Common myeloid progenitor, CD34-positive (primary cell): ENCODE data around the gene ZNF577. TPM values are rescaled to one million over a fixed set of nuclear protein-coding genes. Genes with fewer than 3 reads are reported as not detected.

Source experiments
- CTCF ChIA-PET: fragments of 350-600 bp; sonication (Branson Sonifier 250); formaldehyde crosslinking; loops from one replicate; lab custom pipeline; 2021; ENCODE audit warnings: antibody characterized with exemption; lab: Charles Lee
- POLR2A ChIA-PET: fragments of 350-600 bp; sonication (Branson Sonifier 250); formaldehyde crosslinking; loops from one replicate; lab custom pipeline; 2021; ENCODE audit warnings: antibody characterized with exemption; lab: Charles Lee
- DNase-seq, 3 donors: peaks; one replicate each; pipeline versions ENCODE4 v3.0.0 to v3.0.0-alpha.2; 2013
- H3K27ac ChIP-seq, 2 experiments: 1 replicate in 1 of 2; 2 replicates in 1 of 2; pipeline ENCODE4 v1.7.0; 2013; ENCODE audit warnings: inconsistent platforms in 2 of 2, low read length in 2 of 2, mild to moderate bottlenecking in 2 of 2, low read depth in 1 of 2, moderate library complexity in 1 of 2; ENCODE audit not compliant: severe bottlenecking in 2 of 2, insufficient read depth in 1 of 2, poor library complexity in 1 of 2
- H3K27me3 ChIP-seq, 5 experiments: replicated peaks in 2 of 5; 1 replicate in 3 of 5; 2 replicates in 2 of 5; pipeline versions ENCODE4 v1.6.1 to v1.7.0; 2013; ENCODE audit warnings: low read length in 4 of 5, mild to moderate bottlenecking in 2 of 5, moderate library complexity in 2 of 5, inconsistent platforms in 1 of 5; ENCODE audit not compliant: insufficient read depth in 5 of 5, control insufficient read depth in 4 of 5
- H3K36me3 ChIP-seq, 4 experiments: 1 replicate in 2 of 4; 2 replicates in 2 of 4; pipeline versions ENCODE4 v1.6.1 to v1.7.0; 2013; ENCODE audit warnings: low read length in 3 of 4, control low read depth in 1 of 4, mild to moderate bottlenecking in 1 of 4; ENCODE audit not compliant: control insufficient read depth in 4 of 4, insufficient read depth in 4 of 4
- H3K4me1 ChIP-seq, 4 experiments: 1 replicate in 3 of 4; 2 replicates in 1 of 4; pipeline versions ENCODE4 v1.6.1 to v1.7.1; 2013; ENCODE audit warnings: low read length in 3 of 4, mild to moderate bottlenecking in 3 of 4, control low read depth in 1 of 4, inconsistent platforms in 1 of 4, moderate library complexity in 1 of 4; ENCODE audit not compliant: control insufficient read depth in 4 of 4, insufficient read depth in 4 of 4; ENCODE audit errors: control extremely low read depth in 1 of 4
- H3K4me3 ChIP-seq, 7 experiments: 1 replicate in 4 of 7; 2 replicates in 3 of 7; pipeline versions ENCODE4 v1.5.1 to v1.7.0; 2013; ENCODE audit warnings: mild to moderate bottlenecking in 7 of 7, low read length in 6 of 7, moderate library complexity in 6 of 7, inconsistent platforms in 2 of 7, low read depth in 2 of 7, control low read depth in 1 of 7; ENCODE audit not compliant: insufficient read depth in 4 of 7, control insufficient read depth in 1 of 7; ENCODE audit errors: extremely low read depth in 1 of 7
- H3K9me3 ChIP-seq, 5 experiments: 1 replicate in 4 of 5; 2 replicates in 1 of 5; pipeline versions ENCODE4 v1.6.1 to v1.7.1; 2013; ENCODE audit warnings: low read length in 4 of 5, mild to moderate bottlenecking in 2 of 5, inconsistent platforms in 1 of 5, low read depth in 1 of 5, moderate library complexity in 1 of 5; ENCODE audit not compliant: control insufficient read depth in 4 of 5, insufficient read depth in 2 of 5; ENCODE audit errors: control extremely low read depth in 1 of 5
- WGBS: methylation state at CpG from one replicate; pipeline ENCODE4 v1.1.5; 2013; ENCODE audit not compliant: insufficient coverage; 5-methylcytosine and 5-hydroxymethylcytosine counted together
- polyA plus RNA-seq: library from polyadenylated mRNA; unstranded; fragments of 120-200 nt; gene quantifications from one replicate; pipeline ENCODE4 v1.2.1, GENCODE V29; 2013

ZNF577 gene
- polyA plus RNA-seq: 16.9 TPM

GRCh38 chr19:51887522-51888498, at the start of gene ZNF577:
Gene ZNF577 (minus strand): TSS chr19:51887951. CDS start chr19:51880382, 7,569 bp downstream.
- CTCF ChIA-PET: no interaction called here
- H3K36me3 ChIP-seq: peaks cover 24 to 59% (median 42%) of the 10 kb centered on the region in 4 experiments
- H3K27me3 ChIP-seq: no peaks in the 10 kb centered on the region
- H3K4me3 ChIP-seq: peak within 1 kb of the TSS in 6 of 7 experiments; percentile 61 to 85 (median 69)
- peaks cover 15 to 82% (median 57%) of the 10 kb centered on the region in 5 experiments for H3K9me3 ChIP-seq
- POLR2A ChIA-PET: no interaction called here
- H3K27ac ChIP-seq: peak within 1 kb of the TSS in 1 of 2 experiments; percentile 69
- H3K4me1 ChIP-seq: peaks cover 0 to 6% (median 0%) of the 10 kb centered on the region in 4 experiments
- WGBS: 24% methylated on average over 55 of the region's 56 CpGs
- DNase-seq: peak; percentile 71 to 95 (median 93)

- POLR2A ChIA-PET: no interaction called here
- Histone ChIP-seq H3K27ac (no peak overlapping the region), H3K4me1 (peaks cover 0 to 9% (median 4%) of the 10 kb centered on the region in 4 experiments), H3K36me3 (peaks cover 22 to 77% (median 61%) of the 10 kb centered on the region in 4 experiments), H3K9me3 (peaks cover 15 to 67% (median 46%) of the 10 kb centered on the region in 5 experiments), H3K4me3 (no peak overlapping the region), H3K27me3 (no peaks in the 10 kb centered on the region)
- WGBS: 99% methylated on average over 6 of the region's 8 CpGs
- no peak for DNase-seq
- CTCF ChIA-PET: no interaction called here
Measured at GRCh38 chr19:51931921-51932320, 44.2 kb upstream of the ZNF577 start.

GRCh38 chr19:51927859-51928258, 40.1 kb upstream of the ZNF577 start:
- Histone ChIP-seq H3K27me3 (no peaks in the 10 kb centered on the region), H3K36me3 (peaks cover 8 to 37% (median 25%) of the 10 kb centered on the region in 4 experiments), H3K4me1 (peaks cover 0 to 14% (median 8%) of the 10 kb centered on the region in 4 experiments), H3K9me3 (peaks cover 18 to 49% (median 30%) of the 10 kb centered on the region in 5 experiments), H3K4me3 (peak overlapping the region; percentile 66 to 100 (median 96)), H3K27ac (peak overlapping the region; percentile 84 to 90)
- 43% methylated on average over 10 of the region's 13 CpGs for WGBS
- POLR2A ChIA-PET: no interaction called here
- DNase-seq: no peak
- CTCF ChIA-PET: interaction anchor here (0.6 kb wide), 1 partner anchor 643 kb away, joined by 3 read pairs; no protein-coding TSS in a partner anchor

GRCh38 chr19:51926784-51927741, 39.3 kb upstream of the ZNF577 start, which contains the start of gene ZNF613:
Gene ZNF613 (plus strand): TSS chr19:51927472. CDS start chr19:51936221, 8,749 bp downstream.
- H3K4me1 ChIP-seq: peaks cover 0 to 14% (median 8%) of the 10 kb centered on the region in 4 experiments
- peak within 1 kb of the TSS; percentile 66 to 100 (median 96) for H3K4me3 ChIP-seq
- H3K9me3 ChIP-seq: peaks cover 18 to 50% (median 29%) of the 10 kb centered on the region in 5 experiments
- no peaks in the 10 kb centered on the region for H3K27me3 ChIP-seq
- WGBS: 0% methylated on average over 41 of the region's 52 CpGs
- peak; percentile 95 to 97 (median 96) for DNase-seq
- H3K27ac ChIP-seq: peak within 1 kb of the TSS; percentile 84 to 90
- peaks cover 4 to 29% (median 18%) of the 10 kb centered on the region in 4 experiments for H3K36me3 ChIP-seq
- CTCF ChIA-PET: no interaction called here
- POLR2A ChIA-PET: no interaction called here

GRCh38 chr19:51926426-51926783, 38.7 kb upstream of the ZNF577 start:
- CTCF ChIA-PET: no interaction called here
- 18% methylated on average over 11 of the region's 11 CpGs for WGBS

GRCh38 chr19:51921949-51922348, 34.2 kb upstream of the ZNF577 start:
- Histone ChIP-seq H3K9me3 (peaks cover 12 to 72% (median 45%) of the 10 kb centered on the region in 5 experiments), H3K4me1 (peaks cover 0 to 5% (median 4%) of the 10 kb centered on the region in 4 experiments), H3K4me3 (peak overlapping the region in 1 of 7 experiments; percentile 19), H3K27ac (no peak overlapping the region), H3K36me3 (no peaks in the 10 kb centered on the region), H3K27me3 (no peaks in the 10 kb centered on the region)
- ChIA-PET POLR2A (no interaction called here), CTCF (no interaction called here)
- DNase-seq: peak in 2 of 3 donors; percentile 17
- WGBS: 96% methylated on average over 6 of the region's 8 CpGs

More at GRCh38 chr19:51926426-51926783, 38.7 kb upstream of the ZNF577 start:
- H3K27ac ChIP-seq: peak overlapping the region; percentile 84 to 90
- POLR2A ChIA-PET: no interaction called here
- DNase-seq: no peak
- H3K36me3 ChIP-seq: peaks cover 4 to 23% (median 12%) of the 10 kb centered on the region in 4 experiments
- no peaks in the 10 kb centered on the region for H3K27me3 ChIP-seq
- H3K4me1 ChIP-seq: peaks cover 0 to 14% (median 8%) of the 10 kb centered on the region in 4 experiments
- H3K4me3 ChIP-seq: peak overlapping the region; percentile 66 to 100 (median 96)
- peaks cover 13 to 50% (median 31%) of the 10 kb centered on the region in 5 experiments for H3K9me3 ChIP-seq
